8988T (cell line): Measurements from ENCODE around the gene STAC3.
"Not testable (repeated sequence)": the region's sequence is repeated elsewhere in the genome, so short reads cannot be mapped to it uniquely, and the experiment has no call there.

ENCODE experiments used
- DNase-seq: peaks from one replicate; pipeline ENCODE4 v3.0.0; 2011

Gene STAC3

DNA sequence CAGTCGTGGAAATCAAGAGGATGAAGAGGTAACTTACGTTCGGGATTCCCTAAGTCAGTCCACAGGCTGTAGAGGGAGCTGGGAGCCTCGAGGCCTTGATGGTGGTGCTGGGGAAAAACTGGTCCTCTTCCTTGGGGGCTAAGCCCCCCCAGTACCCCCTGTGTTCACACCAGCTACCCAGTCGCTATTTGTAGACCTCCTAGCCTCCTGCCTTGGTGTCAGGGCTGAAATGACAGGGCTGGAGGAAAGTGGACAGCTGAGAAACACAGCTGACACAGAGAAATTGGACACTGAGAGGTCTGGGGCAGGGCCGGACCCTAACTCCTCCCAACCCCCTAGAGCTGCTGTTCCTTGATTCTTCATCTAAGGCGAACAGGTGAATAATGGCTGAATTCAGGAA lies at the start of gene STAC3:
Gene STAC3 (minus strand): TSS at position 232 of the 400 bp plus-strand sequence. CDS start 1,551 bp downstream, outside the sequence.
- no peak for DNase-seq

DNA sequence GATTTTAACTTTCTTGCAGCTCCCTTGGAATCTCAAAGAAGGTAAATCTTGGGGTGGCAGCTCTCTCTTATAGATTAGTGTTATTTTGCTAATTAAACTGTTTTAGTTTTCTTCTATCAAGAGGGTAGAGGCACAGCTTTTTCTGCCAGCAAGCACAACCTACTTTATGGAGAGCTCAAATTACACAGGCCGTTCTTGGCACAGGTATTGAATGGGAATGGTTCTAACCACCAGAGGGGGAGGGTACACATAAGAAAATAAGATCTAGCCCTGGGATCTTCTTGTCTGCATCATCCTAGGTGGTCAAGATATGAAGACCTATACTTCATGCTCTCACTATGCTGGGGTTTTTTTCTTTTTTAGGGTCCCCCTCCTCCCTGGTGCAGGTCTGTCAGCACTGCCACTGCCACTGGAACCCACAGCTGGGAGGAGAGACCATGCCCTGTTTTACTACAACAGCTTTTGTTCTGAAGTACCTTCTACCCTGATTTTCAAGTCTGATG lies 48.6 kb upstream of the STAC3 start:
- no peak for DNase-seq

DNA sequence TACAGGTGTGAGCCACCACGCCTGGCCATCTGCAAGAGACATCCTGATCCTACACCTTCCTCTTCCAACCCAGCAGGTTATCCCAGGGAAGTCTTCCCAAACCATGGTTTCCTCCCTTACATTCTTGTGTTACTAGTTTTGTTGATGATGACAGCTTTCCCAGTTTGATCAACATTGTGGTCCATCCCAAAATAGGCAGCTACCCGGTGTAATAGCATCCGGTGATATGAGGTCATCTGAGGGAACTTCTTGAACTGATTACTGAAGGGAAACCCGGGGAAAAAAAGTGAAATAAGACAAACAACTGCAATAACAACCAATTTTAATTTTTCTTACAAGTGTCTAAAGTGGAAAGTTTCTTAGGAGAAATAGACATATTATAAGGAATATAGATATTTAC lies 45.3 kb upstream of the STAC3 start:
- no peak for DNase-seq

DNA sequence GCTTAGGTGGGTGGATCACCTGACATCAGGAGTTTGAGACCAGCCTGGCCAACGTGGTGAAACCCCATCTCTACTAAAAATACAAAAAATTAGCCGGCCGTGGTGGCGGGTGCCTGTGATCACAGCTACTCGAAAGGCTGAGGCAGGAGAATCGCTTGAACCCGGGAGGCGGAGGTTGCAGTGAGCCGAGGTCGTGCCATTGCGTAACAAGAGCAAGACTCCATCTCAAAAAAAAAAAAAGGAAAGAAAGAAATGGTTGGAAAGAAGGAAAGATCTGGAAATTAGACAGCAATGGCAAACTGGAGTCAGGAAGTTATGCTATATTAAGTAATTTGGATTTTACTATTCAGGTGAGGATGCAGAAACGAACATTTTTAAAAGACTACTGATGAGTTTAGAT lies 31.1 kb upstream of the STAC3 start:
- DNase-seq: not testable (repeated sequence)

DNA sequence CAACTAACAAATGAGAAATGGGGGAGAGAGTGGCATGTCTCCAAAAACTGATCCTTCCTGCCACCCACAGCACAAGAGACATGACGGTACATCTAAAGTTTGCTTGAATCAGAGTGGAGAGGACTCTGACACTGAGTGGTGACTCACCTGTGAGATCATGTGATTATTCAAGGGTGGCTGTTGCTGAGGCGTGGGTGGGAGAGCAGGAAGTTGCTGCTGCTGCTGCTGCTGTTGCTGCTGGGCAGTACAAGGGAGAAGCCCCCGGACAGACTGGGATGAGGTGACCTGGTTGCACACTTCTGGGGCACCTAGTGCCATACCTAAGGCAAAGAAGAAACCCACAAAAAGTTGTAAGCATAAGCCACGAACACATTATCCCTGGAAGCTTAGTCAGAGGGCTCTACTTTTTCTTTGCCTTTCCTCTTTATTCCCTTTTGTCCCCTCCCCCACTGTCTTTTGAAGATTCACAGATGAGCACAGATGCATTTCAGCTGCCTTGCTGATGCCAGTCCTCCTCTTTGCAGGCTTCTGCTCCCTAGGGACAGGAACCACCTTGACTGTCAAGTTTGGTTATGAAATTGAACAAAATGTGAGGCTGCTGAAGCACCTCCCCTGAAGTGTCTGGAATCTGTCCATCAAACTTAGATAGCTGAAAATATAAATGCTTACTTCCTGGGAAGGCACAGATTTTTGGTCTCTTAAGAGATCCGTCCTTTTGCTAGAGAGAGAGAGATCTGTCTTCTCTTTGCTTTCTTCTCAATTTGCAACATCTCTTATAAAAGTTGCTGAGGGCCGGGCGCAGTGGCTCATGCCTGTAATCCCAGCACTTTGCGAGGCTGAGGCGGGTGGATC lies 29.4 kb upstream of the STAC3 start:
- DNase-seq: no peak

DNA sequence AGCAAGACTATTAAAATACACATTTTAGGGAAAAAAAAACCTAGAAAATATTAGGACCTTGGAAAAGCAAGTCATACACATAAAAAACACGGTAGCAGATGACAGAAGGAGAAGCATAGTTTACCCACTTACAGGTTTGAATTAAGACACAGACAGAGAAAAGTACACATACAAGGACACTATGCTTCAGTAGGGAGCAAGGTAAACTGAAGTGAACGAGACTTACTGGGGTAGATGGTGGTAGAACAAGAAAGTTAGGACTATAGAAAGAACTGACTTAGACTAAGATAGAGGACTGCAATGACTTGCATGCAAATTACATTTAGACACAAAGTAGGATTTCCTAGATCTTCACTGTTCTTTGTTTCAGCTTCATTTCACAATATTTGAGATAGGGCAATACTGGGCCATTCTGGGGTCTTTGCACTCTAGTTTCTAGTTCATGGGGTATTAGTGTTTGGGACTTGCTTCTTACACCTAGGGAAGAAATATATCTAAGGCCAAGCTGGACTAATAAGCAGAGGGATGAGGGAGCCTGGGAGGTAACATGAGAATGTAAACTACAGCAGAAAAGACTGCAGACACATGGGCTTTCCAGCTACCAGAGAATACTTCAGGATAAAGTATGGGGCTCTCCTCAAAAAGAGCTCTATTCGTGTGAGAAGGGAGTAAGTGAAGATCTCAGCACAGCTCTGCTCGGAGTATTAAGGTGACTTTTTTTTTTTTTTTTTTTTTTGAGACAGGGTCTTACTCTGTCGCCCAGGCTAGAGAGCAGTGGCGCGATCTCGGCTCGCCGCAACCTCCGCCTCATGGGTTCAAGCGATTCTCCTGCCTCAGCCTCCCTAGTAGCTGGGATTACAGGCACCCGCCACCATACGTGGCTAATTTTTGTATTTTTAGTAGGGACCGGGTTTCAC lies 27.7 kb upstream of the STAC3 start:
- DNase-seq: no peak

DNA sequence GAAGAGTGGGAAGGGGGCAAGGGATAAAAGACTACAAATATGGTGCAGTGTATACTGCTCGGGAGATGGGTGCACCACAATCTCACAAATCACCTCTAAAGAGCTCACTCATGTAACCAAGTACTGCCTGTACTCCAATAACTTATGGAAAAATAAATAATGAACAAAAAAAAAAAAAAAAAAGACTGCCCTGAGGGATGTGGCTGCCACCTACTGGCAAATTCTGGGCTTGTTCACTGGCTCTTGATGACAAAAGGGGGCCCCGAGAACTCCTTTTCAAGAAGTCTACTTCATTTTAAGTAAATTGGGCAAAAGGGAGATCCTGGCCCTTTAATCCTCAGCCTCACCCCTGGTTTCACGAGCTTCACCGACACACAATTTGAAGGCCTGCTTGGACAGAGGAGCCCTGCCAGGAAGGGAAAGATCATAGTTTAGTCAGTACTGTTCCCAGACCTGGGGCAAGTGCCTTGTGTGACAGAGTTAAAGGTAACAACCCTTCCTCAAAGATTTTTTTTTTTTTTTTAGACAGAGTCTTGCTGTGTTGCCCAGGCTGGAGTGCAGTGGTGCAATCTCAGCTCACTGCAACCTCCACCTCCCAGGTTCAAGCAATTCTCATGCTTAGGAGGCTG lies 26.1 kb upstream of the STAC3 start:
- no peak for DNase-seq

DNA sequence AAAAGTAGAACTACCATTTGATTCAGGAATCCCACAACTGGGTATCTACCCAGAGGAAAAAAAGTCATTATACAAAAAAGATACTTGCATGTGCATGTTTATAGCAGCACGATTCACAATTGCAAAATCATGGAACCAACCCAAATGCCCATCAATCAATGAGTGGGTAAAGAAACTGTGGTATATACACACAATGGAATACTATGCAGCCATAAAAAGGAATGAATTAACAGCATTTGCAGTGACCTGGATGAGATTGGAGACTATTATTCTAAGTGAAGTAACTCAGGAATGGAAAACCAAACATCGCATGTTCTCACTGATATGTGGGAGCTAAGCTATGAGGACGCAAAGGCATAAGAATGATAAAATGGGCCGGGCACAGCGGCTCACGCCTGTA lies 25.2 kb upstream of the STAC3 start:
- not testable (repeated sequence) for DNase-seq

DNA sequence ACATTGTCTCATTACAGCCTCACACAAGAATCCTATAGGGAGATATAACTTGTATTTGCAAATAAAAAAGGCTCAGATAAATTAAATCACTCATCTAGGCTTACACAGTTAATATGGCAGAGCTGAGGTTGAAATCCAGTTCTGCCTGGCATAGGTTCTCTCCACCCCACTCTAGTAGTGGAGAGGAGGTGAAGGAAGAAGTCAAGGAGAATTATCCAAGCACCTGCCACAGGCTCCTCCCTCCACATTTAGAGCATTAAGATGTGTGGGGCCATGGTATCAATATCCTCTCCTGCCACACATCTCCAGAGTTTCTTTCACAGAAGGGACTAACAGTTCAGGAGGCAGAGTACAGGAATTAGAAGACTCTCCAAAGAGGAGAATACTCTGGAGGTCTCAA lies 22.5 kb upstream of the STAC3 start:
- DNase-seq: no peak

DNA sequence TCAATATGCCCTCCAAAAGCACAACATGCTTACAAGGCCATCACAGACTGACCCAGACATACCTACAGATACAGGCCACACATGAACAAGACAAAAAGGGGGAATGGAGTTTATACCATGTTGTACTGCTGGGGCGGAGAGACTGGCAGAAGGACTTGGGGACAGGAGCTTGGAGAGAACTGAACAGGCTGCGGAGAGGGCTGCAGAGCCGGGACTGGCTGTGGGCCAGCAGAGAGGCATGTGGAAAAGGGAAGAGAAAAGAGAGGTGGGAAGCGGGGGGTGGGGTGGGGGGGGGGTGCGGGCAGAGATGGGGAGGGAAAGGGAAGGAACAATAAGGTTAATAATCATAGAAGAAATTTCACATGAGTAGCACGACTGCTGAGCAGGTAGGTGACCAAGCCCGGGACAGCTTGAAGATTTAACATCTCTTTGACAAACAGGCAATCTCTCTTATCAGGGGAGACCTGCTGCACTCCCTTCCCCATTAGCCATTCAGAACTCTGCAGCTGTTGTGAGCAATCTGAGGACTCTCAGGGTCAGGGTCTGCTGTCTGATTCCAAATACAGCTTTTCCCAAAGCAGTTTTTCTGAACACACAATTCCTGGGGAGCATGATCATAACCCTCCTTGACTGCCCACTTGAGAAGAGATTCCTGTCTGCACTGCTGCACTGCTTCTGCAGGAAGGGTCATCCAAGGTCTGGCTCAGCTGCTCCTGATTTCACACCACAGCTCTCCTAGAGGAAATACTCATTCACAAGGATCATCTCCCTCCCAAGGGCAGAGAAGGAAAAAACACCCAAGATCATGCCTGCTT lies 21.6 kb upstream of the STAC3 start:
- no peak for DNase-seq

DNA sequence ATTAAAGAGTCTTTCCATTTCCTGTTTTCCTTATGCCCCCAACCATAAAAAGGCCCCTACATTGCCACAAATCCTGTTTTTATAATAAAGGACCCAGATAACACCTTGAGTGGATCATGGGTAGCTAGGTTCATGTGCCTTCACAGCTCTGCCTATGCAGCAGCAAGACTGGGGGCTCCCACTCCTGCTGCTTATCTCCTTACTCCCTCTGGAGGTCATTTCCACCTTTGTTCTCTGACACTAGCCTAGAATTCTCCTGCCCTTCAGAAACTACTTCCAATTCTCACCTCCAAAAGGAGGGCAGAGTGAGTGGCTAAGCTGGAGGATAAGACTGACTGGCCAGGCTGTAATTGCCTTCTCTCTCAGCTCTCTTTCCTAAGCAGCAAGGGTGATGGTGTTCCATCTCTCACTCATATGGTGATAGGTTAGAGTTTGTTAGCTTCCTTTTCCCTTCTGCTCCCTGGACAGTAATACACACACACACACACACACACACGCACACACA lies 20.0 kb upstream of the STAC3 start:
- no peak for DNase-seq

DNA sequence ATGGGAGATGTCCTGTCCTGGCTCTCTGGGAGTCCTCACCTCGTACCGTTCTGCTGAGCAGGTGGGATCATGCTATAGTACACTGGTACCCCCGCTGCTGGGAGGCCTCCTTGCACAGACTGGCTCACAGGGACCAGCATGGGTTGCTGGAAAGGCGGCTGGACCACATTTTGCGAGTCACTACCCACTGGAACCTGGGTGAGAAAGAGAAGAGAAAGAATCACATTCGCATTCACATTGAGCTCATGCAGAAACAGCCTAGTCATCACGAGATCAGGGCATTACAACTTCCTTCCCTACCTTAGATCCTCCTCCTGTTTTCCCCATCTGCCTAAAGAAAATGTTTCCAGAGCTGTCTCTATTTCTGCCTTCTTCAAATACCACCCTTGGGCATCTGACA lies 17.3 kb upstream of the STAC3 start:
- no peak for DNase-seq

- DNase-seq: no peak
Measured at GRCh38 chr12:57266681-57267080, 15.7 kb upstream of the STAC3 start.

DNA sequence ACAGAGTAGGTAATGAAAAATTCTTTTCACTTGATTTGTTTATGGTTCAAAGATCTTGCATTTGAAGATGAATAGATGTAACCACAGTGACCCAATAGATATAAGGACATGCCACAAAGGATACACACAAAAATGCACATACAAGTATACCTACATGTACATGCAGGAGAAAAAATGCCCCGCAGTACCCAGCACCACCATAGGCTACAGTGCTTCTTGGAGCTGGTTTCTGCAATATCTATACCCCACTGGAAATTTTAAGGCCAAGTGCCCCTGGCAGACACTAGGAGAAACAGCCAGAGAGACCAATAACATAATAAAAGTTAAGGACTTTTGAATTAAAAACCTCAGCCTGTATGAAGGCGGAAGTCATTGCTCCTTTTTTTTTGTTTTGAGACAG lies 12.1 kb upstream of the STAC3 start:
- DNase-seq: no peak

DNA sequence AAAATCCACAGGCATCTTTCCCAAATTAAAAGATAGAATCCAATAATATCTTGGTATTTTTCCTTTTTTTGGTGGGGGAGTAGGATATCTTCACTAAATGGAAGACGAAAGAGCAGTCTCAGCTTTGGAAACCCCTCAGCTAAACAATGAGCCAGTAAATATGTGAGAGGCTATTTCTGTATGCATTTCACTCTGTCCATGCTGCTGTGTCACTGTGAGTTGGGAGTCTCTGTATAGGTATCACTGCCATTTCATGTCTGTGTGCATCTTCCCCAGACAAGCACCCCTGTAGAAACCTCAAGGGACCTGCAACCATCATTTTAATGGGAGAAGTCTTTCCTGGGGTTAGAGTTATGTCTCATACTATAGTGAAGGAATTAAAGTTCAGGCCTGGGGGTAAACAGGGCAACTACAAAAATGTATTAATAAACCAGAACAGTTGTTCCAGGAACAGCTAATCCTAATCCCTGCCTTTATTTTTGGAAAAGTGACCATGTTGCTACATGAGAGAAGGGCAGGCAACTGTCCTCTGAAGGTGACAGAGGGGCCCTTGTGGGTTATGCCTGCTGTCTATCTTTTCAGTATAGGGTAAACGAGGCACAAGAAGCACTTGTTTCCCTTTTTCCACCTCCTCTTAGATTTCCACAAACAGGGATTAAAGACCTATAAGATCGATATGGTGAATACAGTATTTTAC lies 11.3 kb upstream of the STAC3 start:
- DNase-seq: no peak

DNA sequence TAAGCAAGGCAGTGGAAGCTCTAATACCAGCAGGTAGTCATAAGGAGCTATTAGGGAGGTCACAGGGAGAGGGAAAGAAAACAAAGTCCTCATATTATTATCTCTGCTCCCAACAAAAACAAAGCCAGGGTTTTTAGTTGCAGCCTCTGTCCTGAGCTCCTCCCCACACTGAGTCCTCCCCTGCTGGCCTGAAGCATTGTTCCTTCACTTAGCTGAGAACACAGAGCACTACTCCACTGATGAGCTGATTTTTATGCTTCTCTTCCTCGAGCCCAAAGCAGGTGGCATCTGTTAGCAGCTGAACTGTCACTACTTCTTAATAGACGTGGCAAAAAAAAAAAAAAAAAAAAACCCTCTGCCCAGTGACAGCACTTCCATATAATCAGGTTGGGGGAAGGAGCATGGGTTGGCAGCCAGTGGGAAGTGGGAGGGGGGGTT lies 10.5 kb upstream of the STAC3 start:
- DNase-seq: no peak

DNA sequence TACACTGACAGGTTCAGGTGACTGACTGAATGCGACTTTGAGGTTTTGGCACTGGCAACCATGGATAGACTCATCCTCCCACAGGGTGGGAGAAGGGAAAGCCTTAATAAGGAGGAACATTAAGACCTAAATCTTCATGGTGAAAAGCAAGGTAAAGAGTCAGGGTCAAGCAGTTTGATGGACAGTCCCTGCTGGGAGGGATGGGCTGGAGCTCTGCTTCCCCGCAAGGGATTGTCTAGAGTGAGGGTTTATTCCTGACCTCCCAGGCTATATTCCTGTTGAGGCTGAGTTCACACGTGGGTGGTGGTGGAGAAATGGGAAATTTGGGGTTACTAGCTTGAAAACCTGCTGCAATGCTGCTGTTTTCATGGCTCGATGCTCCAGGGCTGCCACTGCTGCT lies 9.4 kb upstream of the STAC3 start:
- DNase-seq: no peak

- no peak for DNase-seq
Measured at GRCh38 chr12:57258977-57259970, 8.3 kb upstream of the STAC3 start.

GRCh38 chr12:57255916-57256315 lies 4.9 kb upstream of the STAC3 start:
- DNase-seq: no peak
